GM18505 (cell line): ENCODE data around the gene PERCC1.
"Not testable (repeated sequence)": the region's sequence is repeated elsewhere in the genome, so short reads cannot be mapped to it uniquely, and the experiment has no call there.

ENCODE experiments used
- ATAC-seq: cut with Tn5 transposase; IDR thresholded peaks from one replicate; pipeline ENCODE4 v1.9.1; 2021; ENCODE audit not compliant: unreplicated experiment
- POLR2A ChIP-seq: IDR thresholded peaks from 4 replicates; pipeline ENCODE4 v1.6.1; 2011; ENCODE audit warnings: borderline replicate concordance; ENCODE audit not compliant: insufficient read depth, insufficient read length; ENCODE audit errors: extremely low read depth

The PERCC1 gene

DNA sequence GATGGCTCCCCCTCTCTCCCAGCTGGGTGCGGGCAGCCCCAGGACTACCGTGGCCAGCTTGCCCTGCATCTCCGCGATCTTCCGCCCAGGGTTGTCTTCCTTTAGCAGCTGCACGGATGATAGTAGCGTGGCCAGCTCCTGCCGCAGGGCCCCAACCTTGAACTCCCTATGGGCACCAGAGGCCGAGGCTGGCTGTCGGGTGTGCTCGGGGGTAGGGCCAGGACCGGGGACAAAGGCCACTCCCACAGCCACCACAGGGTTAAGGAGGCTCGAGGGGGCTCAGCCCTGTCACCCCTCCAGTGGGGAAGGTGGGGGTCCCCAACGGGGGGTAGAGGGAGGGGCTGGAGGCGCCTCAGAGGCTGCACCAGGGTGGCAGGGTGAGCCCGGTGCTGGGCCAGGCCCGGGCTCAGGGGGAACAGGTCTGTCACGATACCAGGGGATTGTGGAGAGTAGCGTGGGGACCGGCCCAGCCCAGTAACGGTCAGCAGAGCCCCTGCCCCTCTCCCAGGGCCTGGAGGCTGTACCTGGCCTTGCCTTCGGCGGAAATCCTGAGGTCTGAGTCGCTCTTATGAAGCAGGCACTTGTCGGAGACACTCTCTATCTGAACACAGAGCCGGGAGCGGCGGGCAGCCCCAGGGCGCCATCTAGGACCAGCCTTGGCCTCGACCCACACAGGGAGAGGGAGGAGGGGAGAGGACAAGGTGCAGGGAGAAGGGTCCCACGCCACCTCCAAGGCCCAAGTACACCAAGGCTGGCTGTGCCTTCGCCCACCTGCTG, 5.2 kb downstream of the PERCC1 start:
- no peak for TF ChIP-seq POLR2A
- no peak for ATAC-seq

DNA sequence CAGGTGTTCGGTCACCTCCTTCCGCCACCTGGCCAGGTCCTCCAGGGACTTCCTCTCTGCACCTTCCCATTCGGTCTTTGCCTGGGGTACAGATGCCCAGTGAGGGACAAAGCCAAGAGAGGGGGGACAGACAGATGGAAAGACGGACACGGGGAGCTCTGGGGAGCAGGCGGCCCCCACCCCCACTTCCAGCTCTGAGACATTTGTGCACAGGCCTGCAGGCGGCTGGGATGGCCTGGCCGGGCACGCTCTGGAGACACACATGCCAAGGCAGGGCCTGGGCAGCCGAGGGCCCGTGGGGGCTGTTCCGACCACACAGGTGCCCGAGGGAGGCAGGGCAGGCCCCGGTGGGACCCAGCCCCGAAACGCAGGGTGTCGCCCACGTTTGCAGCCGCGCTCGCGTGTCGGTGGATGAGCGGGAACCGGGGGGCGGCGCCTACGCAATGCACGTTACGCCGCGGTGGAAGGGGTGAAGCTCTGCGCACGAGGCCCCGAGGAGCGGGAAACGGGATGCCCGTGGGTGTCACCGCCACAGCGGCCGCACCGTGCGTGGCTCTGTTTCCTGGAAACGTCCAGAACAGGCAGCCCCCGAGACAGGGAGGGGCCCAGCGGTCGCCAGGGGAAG, 6.0 kb downstream of the PERCC1 start:
- no peak for TF ChIP-seq POLR2A
- ATAC-seq, result no peak

DNA sequence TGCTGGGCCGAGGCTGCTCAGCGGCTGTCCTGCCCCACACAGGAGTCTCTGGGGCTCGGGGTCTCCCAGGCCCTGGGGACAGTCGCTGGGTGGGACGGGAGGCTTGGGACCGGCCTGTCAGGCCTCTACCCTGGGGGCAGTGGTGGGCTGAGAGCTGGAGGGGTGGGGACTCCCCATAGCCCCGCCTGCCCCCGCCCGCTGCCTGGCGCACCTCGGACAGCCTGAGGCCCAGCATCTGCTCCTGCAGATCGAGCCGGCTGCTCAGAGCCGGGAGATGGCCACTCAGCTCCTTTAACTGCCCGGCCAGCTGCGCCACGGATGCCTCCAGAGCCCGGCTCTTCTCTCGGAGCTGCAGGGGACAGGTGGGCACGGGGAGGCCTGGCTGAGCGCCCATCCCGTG, 6.7 kb downstream of the PERCC1 start:
- TF ChIP-seq POLR2A, result no peak

DNA sequence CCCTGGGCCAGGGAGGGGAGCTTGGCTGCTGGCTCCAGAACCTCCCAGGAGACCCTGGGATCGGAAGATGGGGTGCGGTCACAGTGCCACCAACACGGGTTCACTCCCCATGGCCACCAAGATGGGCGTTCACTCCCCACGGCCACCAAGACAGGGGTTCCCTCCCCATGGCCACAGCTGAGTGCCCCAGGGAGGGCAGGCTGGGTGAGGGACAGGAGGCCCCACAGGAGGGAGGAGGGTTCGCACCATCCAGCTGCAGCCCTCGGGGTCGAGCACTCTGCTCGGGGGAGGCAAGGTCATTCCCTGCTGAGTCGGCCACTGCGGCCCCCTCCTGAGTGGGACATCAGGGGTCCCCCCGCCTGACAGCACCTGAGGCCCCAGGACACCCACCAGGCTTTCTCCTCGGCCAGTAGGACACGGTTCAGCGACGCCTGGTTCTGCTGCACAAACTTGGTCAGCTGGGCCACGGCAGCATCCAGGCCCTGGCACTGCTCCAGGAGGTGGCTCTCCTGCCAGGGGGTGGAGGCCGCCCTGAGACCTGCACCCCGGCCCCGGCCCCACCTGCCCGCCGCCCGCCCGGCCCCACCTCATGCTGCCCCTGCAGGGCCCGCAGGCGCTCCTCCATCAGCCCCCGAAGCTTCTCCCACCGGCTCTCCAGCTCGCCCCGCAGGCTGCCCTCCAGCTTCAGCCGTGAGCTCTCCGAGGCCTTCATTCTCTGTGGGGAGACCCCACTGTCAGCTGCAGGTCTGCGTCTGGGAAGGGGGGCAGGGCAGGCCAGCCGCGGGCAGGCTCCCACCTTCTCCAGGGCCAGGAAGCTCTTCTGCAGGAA, 7.6 kb downstream of the PERCC1 start:
- no peak for ATAC-seq
- TF ChIP-seq POLR2A, result no peak

More for the DNA sequence above, 6.7 kb downstream of the PERCC1 start:
- ATAC-seq, result no peak

DNA sequence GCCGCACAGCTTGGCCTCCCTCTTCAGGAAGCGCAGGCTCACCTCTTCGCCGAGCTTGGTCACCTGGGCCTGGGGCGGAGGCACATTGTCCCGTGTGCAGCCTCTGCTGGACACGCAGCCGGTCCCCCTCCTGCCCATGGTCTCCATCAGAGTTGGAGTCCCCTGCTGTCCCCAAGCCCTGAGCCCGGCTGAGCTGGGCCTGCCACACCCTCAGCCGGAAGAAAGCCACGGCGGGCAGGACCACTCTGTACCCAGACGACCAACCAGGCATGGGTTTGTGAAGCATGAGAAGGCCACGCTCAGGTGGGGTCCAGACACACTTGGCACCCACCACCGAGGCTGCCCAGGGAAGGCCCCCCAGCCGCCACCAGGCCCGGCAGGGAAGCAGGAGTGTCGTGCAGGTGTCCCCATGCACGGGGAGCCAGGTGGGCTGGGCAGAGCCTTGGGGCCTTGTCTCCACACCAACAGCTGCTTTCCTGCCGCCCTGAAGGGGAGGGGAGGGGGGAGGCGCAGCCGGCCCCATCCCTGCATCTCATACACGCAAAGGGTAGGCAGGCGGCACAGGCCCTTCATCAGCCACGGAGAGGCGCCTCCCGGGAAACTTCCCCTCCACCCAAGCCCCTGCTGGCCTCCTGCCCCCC, 8.3 kb downstream of the PERCC1 start:
- no peak for TF ChIP-seq POLR2A

DNA sequence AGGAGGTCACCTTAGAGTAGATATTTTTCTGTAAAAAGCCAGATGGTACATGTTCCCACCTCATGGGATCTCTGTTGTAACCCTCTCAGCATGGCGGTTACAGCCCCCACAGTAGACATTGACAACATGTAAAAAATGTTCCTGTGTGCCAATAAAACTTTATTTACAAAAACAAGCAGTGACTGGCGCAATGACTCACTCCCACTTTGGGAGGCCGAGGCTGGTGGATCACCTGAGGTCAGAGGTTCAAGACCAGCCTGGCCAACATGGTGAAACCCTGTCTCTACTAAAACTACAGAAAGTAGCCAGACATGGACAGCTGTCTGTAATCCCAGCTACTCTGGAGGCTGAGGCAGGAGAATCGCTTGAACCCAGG, 8.8 kb downstream of the PERCC1 start:
- ATAC-seq, result not testable (repeated sequence)

More for the DNA sequence above, 8.3 kb downstream of the PERCC1 start:
- no peak for ATAC-seq

DNA sequence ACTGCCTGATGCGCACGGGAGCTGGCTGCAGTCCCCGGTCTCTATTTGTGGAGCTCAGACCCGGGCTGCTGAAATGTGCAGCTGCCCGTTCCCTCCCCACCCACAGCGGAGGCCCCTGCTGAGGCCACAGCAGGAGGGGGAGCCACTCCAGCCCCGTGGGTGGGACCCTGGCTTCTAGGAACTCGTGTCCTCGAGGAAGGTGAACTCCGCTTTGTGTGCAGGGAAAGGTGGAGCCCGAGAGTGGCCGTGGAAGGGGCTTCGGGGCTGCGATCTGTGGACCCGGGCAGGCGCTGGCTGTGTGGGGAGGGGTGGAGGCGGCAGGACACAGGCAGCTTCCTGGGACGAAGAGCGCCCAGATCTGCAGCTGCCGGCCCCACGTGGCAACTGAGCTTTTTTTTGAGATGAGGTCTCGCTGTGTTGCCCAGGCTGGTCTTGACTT, 10.5 kb downstream of the PERCC1 start:
- no peak for ATAC-seq
- TF ChIP-seq POLR2A, result no peak

DNA sequence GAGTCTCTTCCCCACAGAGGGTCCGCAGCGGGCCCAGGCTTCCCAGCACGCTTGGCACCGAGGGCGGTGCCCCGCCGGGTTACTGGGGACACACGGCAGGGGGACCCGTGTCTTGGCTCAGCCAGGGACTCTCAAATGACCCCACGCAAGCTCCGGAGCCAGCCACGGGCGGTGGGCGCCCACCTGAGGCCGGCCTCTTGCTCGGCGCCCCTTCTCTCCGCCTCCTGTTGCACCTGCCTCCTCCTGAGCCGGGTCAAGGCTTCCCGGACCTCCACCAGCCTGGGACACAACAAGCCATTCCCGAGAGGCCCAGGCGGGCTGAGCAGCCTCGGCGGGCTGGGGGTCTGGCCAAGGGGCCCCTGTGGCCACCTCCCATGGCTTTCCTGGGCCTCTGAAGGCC, 11.8 kb downstream of the PERCC1 start:
- no peak for ATAC-seq

DNA sequence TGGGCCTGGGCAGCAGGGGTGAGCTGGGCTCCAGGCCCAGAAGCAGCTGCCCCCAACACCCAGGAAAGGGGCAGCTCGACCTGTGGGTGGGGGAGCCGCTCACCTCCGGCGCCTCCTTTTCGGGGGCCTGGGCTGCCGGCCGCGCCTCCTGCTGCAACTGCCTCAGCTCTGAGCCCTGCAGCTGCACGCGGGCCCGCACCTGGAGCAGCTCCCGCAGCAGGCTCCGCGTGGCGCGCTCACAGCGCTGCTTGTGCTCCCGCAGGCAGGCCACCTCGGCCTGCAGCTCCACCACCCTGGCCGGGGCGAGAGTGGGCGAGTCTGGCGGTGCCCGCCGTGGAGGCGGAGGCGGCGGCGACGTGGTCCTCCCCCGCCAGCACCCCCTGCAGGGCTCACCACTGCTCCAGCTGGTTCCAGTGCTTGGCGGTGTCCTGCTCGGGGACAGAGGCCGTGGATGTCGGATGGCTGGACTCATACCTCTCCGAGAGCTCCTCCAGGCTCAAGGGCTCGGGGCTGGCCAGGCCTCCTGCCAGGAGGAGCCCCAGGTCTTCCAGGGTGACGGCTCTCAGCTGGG, 12.6 kb downstream of the PERCC1 start:
- ATAC-seq, result no peak
- TF ChIP-seq POLR2A, result no peak

More for the DNA sequence above, 11.8 kb downstream of the PERCC1 start:
- TF ChIP-seq POLR2A, result no peak

DNA sequence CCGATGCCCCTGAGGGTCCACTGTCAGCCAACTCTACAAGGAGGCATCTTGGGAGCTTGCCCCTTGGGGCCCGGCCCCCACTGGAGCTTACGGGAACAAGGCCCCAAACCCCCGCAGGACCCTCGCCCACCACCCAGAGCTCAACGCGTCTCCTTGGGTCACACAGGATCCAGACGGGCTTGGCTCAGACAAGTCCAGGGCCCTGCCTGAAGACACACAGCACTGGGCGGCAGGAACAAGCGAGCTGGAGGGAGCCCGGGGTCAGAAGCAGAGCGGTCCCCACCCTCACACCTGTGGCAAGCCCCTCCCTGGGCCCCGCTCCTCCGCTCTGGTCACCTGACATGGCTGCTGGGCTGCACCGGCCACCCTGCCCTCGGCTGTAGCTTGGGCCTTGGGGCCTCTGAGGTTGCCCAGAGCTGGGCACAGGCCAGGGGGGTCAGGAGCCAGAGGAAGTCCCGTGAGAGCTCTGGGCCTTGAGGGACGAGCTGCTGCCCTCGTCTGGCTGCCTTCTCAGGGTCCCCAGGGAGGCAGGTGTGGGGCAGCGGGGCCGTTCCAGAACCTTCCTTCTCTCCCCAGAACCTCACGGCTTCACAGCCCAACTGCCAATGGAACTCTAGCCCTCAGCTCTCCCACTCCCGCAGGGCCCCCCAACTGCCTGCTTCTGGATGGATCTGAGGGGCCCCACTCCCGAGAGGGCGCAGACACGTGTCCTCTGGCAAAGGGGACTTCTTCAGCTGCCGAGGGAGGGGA, 13.3 kb downstream of the PERCC1 start, which contains the start of gene CCDC154:
CCDC154 (minus strand) TSS at position 577 of the 750 bp plus-strand sequence; CDS start at position 343, 234 bp downstream.
- TF ChIP-seq POLR2A, result no peak
- no peak for ATAC-seq

DNA sequence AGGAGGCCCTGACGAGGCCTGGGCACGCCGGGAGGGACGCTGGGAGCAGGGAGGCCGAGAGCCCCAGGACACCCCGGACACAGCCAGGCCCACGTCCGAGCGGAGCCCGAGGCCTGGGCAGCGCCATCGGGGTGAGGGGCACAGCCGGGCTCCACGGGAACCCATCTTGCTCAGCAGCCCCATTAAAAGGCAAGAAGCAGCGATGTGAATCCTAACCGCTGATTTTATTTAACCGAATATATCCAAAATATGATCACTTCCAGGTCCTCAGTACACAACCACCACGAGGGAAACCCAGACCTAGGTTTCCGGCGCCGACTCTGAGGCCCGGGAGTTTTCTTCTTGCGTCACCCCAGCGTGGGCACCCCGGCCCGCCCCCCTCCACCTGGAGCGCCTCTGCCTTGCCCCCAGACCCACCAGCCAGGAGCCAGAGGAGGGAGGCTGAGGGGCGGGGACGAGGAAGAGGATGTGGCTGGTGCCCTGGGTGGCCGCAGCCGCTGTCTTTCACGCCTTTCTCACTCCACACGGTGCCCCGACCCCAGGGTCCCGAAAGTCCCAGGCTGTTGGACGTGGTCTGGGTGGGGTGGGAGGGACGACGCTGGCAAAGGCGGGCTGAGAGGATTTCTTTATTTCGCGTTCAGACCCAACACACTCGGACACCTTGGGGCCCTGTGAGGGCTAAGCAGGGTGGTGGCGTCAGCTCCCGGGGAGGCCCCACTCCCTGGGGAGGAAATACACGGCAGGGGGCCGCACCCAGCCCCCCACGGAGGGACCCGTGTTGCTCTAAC, 14.0 kb downstream of the PERCC1 start:
- no peak for ATAC-seq
- no peak for TF ChIP-seq POLR2A
